Measurements from ENCODE around the gene KIRREL3.

KIRREL3 gene

GRCh38 chr11:126840201-126840886, 160.2 kb downstream of the KIRREL3 start:
- Mint-ChIP-seq H3K4me1 (ENCODE audit: low read depth) (no peaks in the 10 kb centered on the region), H3K27me3 (peaks cover 6% of the 10 kb centered on the region), H3K36me3 (ENCODE audit: low read depth) (no peaks in the 10 kb centered on the region), H3K27ac (no peak overlapping the region), H3K9me3 (no peaks in the 10 kb centered on the region), H3K4me3 (no peak overlapping the region)
- DNase-seq, result no peak

GRCh38 chr11:126839496-126839895, 161.1 kb downstream of the KIRREL3 start:
- DNase-seq, result no peak
- H3K4me3 Mint-ChIP-seq, result no peak overlapping the region
- H3K4me1 Mint-ChIP-seq (ENCODE audit: low read depth), result no peaks in the 10 kb centered on the region
- peaks cover 8% of the 10 kb centered on the region for H3K27me3 Mint-ChIP-seq
- H3K36me3 Mint-ChIP-seq (ENCODE audit: low read depth), result no peaks in the 10 kb centered on the region
- no peaks in the 10 kb centered on the region for H3K9me3 Mint-ChIP-seq
- H3K27ac Mint-ChIP-seq, result no peak overlapping the region

- H3K27me3 Mint-ChIP-seq, result peaks cover 8% of the 10 kb centered on the region
- H3K36me3 Mint-ChIP-seq (ENCODE audit: low read depth), result no peaks in the 10 kb centered on the region
- no peak for DNase-seq
- no peak overlapping the region for H3K27ac Mint-ChIP-seq
- H3K4me1 Mint-ChIP-seq (ENCODE audit: low read depth), result no peaks in the 10 kb centered on the region
- no peaks in the 10 kb centered on the region for H3K9me3 Mint-ChIP-seq
- no peak overlapping the region for H3K4me3 Mint-ChIP-seq
Observed at GRCh38 chr11:126838779-126839178, 161.8 kb downstream of the KIRREL3 start.

- no peaks in the 10 kb centered on the region for H3K9me3 Mint-ChIP-seq
- peaks cover 8% of the 10 kb centered on the region for H3K27me3 Mint-ChIP-seq
- H3K36me3 Mint-ChIP-seq (ENCODE audit: low read depth), result no peaks in the 10 kb centered on the region
- no peak overlapping the region for H3K27ac Mint-ChIP-seq
- H3K4me3 Mint-ChIP-seq, result no peak overlapping the region
- H3K4me1 Mint-ChIP-seq (ENCODE audit: low read depth), result no peaks in the 10 kb centered on the region
- DNase-seq, result no peak
Observed at GRCh38 chr11:126837581-126837980, 163.0 kb downstream of the KIRREL3 start.

- no peak for DNase-seq
- Mint-ChIP-seq H3K27me3 (peaks cover 8% of the 10 kb centered on the region), H3K9me3 (no peaks in the 10 kb centered on the region), H3K4me3 (no peak overlapping the region), H3K4me1 (ENCODE audit: low read depth) (no peaks in the 10 kb centered on the region), H3K36me3 (ENCODE audit: low read depth) (no peaks in the 10 kb centered on the region), H3K27ac (no peak overlapping the region)
Observed at GRCh38 chr11:126834573-126834972, 166.0 kb downstream of the KIRREL3 start.

- Mint-ChIP-seq H3K4me1 (ENCODE audit: low read depth) (no peaks in the 10 kb centered on the region), H3K9me3 (no peaks in the 10 kb centered on the region), H3K4me3 (no peak overlapping the region), H3K27me3 (peaks cover 8% of the 10 kb centered on the region), H3K36me3 (ENCODE audit: low read depth) (no peaks in the 10 kb centered on the region), H3K27ac (no peak overlapping the region)
- DNase-seq, result no peak
Observed at GRCh38 chr11:126834149-126834548, 166.4 kb downstream of the KIRREL3 start.

- no peak overlapping the region for H3K4me3 Mint-ChIP-seq
- H3K4me1 Mint-ChIP-seq (ENCODE audit: low read depth), result no peaks in the 10 kb centered on the region
- DNase-seq, result no peak
- peaks cover 10% of the 10 kb centered on the region for H3K27me3 Mint-ChIP-seq
- no peak overlapping the region for H3K27ac Mint-ChIP-seq
- no peaks in the 10 kb centered on the region for H3K36me3 Mint-ChIP-seq (ENCODE audit: low read depth)
- no peaks in the 10 kb centered on the region for H3K9me3 Mint-ChIP-seq
Observed at GRCh38 chr11:126833065-126833464, 167.5 kb downstream of the KIRREL3 start.

- Mint-ChIP-seq H3K27me3 (peaks cover 11% of the 10 kb centered on the region), H3K9me3 (no peaks in the 10 kb centered on the region), H3K27ac (no peak overlapping the region), H3K4me1 (ENCODE audit: low read depth) (no peaks in the 10 kb centered on the region), H3K4me3 (no peak overlapping the region), H3K36me3 (ENCODE audit: low read depth) (no peaks in the 10 kb centered on the region)
- DNase-seq, result no peak
Observed at GRCh38 chr11:126832387-126832786, 168.2 kb downstream of the KIRREL3 start.

GRCh38 chr11:126830216-126830806, 170.3 kb downstream of the KIRREL3 start:
- Mint-ChIP-seq H3K4me3 (no peak overlapping the region), H3K36me3 (ENCODE audit: low read depth) (no peaks in the 10 kb centered on the region), H3K9me3 (no peaks in the 10 kb centered on the region), H3K4me1 (ENCODE audit: low read depth) (no peaks in the 10 kb centered on the region), H3K27me3 (peaks cover 8% of the 10 kb centered on the region), H3K27ac (no peak overlapping the region)
- no peak for DNase-seq

GRCh38 chr11:126829716-126830115, 170.9 kb downstream of the KIRREL3 start:
- no peak for DNase-seq
- Mint-ChIP-seq H3K9me3 (no peaks in the 10 kb centered on the region), H3K4me1 (ENCODE audit: low read depth) (no peaks in the 10 kb centered on the region), H3K36me3 (ENCODE audit: low read depth) (no peaks in the 10 kb centered on the region), H3K27ac (no peak overlapping the region), H3K4me3 (no peak overlapping the region), H3K27me3 (peaks cover 6% of the 10 kb centered on the region)

GRCh38 chr11:126824035-126824607, 176.4 kb downstream of the KIRREL3 start:
- Mint-ChIP-seq H3K4me1 (ENCODE audit: low read depth) (no peaks in the 10 kb centered on the region), H3K27ac (no peak overlapping the region), H3K27me3 (peaks cover 6% of the 10 kb centered on the region), H3K4me3 (no peak overlapping the region), H3K36me3 (ENCODE audit: low read depth) (no peaks in the 10 kb centered on the region), H3K9me3 (no peaks in the 10 kb centered on the region)
- DNase-seq, result no peak

- no peaks in the 10 kb centered on the region for H3K4me1 Mint-ChIP-seq (ENCODE audit: low read depth)
- peaks cover 6% of the 10 kb centered on the region for H3K27me3 Mint-ChIP-seq
- no peak for DNase-seq
- H3K9me3 Mint-ChIP-seq, result no peaks in the 10 kb centered on the region
- no peak overlapping the region for H3K27ac Mint-ChIP-seq
- no peaks in the 10 kb centered on the region for H3K36me3 Mint-ChIP-seq (ENCODE audit: low read depth)
- H3K4me3 Mint-ChIP-seq, result no peak overlapping the region
Observed at GRCh38 chr11:126823274-126823673, 177.3 kb downstream of the KIRREL3 start.

- no peak for DNase-seq
- no peaks in the 10 kb centered on the region for H3K4me1 Mint-ChIP-seq (ENCODE audit: low read depth)
- H3K27ac Mint-ChIP-seq, result no peak overlapping the region
- no peaks in the 10 kb centered on the region for H3K36me3 Mint-ChIP-seq (ENCODE audit: low read depth)
- peaks cover 7% of the 10 kb centered on the region for H3K27me3 Mint-ChIP-seq
- H3K4me3 Mint-ChIP-seq, result no peak overlapping the region
- no peaks in the 10 kb centered on the region for H3K9me3 Mint-ChIP-seq
Observed at GRCh38 chr11:126821827-126822226, 178.7 kb downstream of the KIRREL3 start.

GRCh38 chr11:126819194-126819593, 181.4 kb downstream of the KIRREL3 start:
- no peak overlapping the region for H3K27ac Mint-ChIP-seq
- H3K27me3 Mint-ChIP-seq, result peaks cover 18% of the 10 kb centered on the region
- DNase-seq, result no peak
- no peak overlapping the region for H3K4me3 Mint-ChIP-seq
- H3K4me1 Mint-ChIP-seq (ENCODE audit: low read depth), result no peaks in the 10 kb centered on the region
- no peaks in the 10 kb centered on the region for H3K36me3 Mint-ChIP-seq (ENCODE audit: low read depth)
- H3K9me3 Mint-ChIP-seq, result no peaks in the 10 kb centered on the region

All from activated T-cell treated with anti-CD3 and anti-CD28 coated beads, Interleukin-2, amount 50 U/mL, for 24 hours (primary cell).